Peyer's patch (tissue), 4 donors: ENCODE results near the gene RPS25. TPM values are rescaled to one million over a fixed set of nuclear protein-coding genes. Genes with fewer than 3 reads are reported as not detected.
"Not testable (repeated sequence)": the region's sequence is repeated elsewhere in the genome, so short reads cannot be mapped to it uniquely, and the experiment has no call there.

Source experiments
- DNase-seq, 3 donors: peaks; one replicate each; pipeline ENCODE4 v3.0.0-alpha.2; 2017 to 2019
- H3K27ac ChIP-seq, 4 donors: fragments of 200-600 bp; sonication (generic); one replicate each; pipeline ENCODE4 v1.5.1; 2016 to 2019
- H3K27me3 ChIP-seq, 2 donors: fragments of 200-600 bp; sonication (generic); one replicate each; pipeline ENCODE4 v1.5.1; 2019
- H3K36me3 ChIP-seq, 3 donors: fragments of 200-600 bp; sonication (generic); one replicate each; pipeline ENCODE4 v1.5.1; 2016 to 2019
- H3K4me1 ChIP-seq, 4 donors: fragments of 200-600 bp; sonication (generic); one replicate each; pipeline ENCODE4 v1.5.1; 2016 to 2019
- H3K4me3 ChIP-seq, 4 donors: fragments of 200-600 bp; sonication (generic); 1 replicate in 3 of 4; 2 replicates in 1 of 4; pipeline ENCODE4 v1.5.1; 2016 to 2019; ENCODE audit warnings: mild to moderate bottlenecking in 1 of 4
- H3K9me3 ChIP-seq, 4 donors: fragments of 200-600 bp; sonication (generic); one replicate each; pipeline ENCODE4 v1.5.1; 2016 to 2019; ENCODE audit warnings: mild to moderate bottlenecking in 1 of 4
- CTCF ChIP-seq, 6 experiments: fragments of 450-650 bp in 4 of 6; fragments of 200-600 bp in 2 of 6; sonication (generic) in 1 of 6; IDR thresholded peaks; one replicate each; pipeline ENCODE4 v1.5.1; 2017 to 2019; ENCODE audit warnings: antibody characterized with exemption in 6 of 6, mild to moderate bottlenecking in 3 of 6, moderate library complexity in 1 of 6
- POLR2A ChIP-seq, 2 donors: fragments of 450-650 bp; IDR thresholded peaks; one replicate each; pipeline ENCODE4 v1.5.1; 2017; ENCODE audit warnings: antibody characterized with exemption in 2 of 2, mild to moderate bottlenecking in 2 of 2, moderate library complexity in 2 of 2
- small RNA-seq, 2 donors: library from RNA; depleted of rRNA; stranded (forward); fragments of <200 nt; gene quantifications; one replicate each; pipeline ENCODE3, GENCODE V24; 2016
- total RNA-seq, 4 donors: library from RNA; depleted of rRNA; stranded (reverse); fragments of >200 nt; gene quantifications; one replicate each; pipeline ENCODE4 v1.1.0, GENCODE V29; 2016

Gene RPS25
- total RNA-seq, 4 donors from 2014 or later: 369 to 1,310 (median 750) TPM

GRCh38 chr11:118979434-118979833, 38.7 kb downstream of the RPS25 start:
- Histone ChIP-seq H3K9me3 (no peaks in the 10 kb centered on the region), H3K27me3 (no peaks in the 10 kb centered on the region), H3K4me1 (no peaks in the 10 kb centered on the region), H3K4me3 (no peak overlapping the region), H3K36me3 (no peaks in the 10 kb centered on the region), H3K27ac (no peak overlapping the region)
- no peak for DNase-seq
- TF ChIP-seq CTCF (IDR thresholded peaks at IDR 0.05) (no peak), POLR2A (IDR thresholded peaks at IDR 0.05) (no peak)

- no peaks in the 10 kb centered on the region for H3K36me3 ChIP-seq
- H3K27ac ChIP-seq: no peak overlapping the region
- no peak overlapping the region for H3K4me3 ChIP-seq
- H3K27me3 ChIP-seq: no peaks in the 10 kb centered on the region
- no peak for DNase-seq
- no peaks in the 10 kb centered on the region for H3K9me3 ChIP-seq
- no peaks in the 10 kb centered on the region for H3K4me1 ChIP-seq
- no peak for TF ChIP-seq POLR2A (IDR thresholded peaks at IDR 0.05)
- no peak for TF ChIP-seq CTCF (IDR thresholded peaks at IDR 0.05)
These were observed 42.1 kb downstream of the RPS25 start for GRCh38 chr11:118975771-118976709.

- no peak for DNase-seq
- H3K27me3 ChIP-seq: no peaks in the 10 kb centered on the region
- H3K9me3 ChIP-seq: no peaks in the 10 kb centered on the region
- no peak overlapping the region for H3K4me3 ChIP-seq
- H3K4me1 ChIP-seq: no peaks in the 10 kb centered on the region
- TF ChIP-seq POLR2A (IDR thresholded peaks at IDR 0.05) (no peak), CTCF (IDR thresholded peaks at IDR 0.05) (no peak)
- H3K27ac ChIP-seq: no peak overlapping the region
- no peaks in the 10 kb centered on the region for H3K36me3 ChIP-seq
These were observed 44.2 kb downstream of the RPS25 start for GRCh38 chr11:118973985-118974384.

- no peaks in the 10 kb centered on the region for H3K9me3 ChIP-seq
- no peak within 1 kb of the TSS for H3K4me3 ChIP-seq
- H3K4me1 ChIP-seq: no peaks in the 10 kb centered on the region
- TF ChIP-seq CTCF (IDR thresholded peaks at IDR 0.05): no peak
- TF ChIP-seq POLR2A (IDR thresholded peaks at IDR 0.05): no peak
- H3K27me3 ChIP-seq: no peaks in the 10 kb centered on the region
- no peak for DNase-seq
- no peaks in the 10 kb centered on the region for H3K36me3 ChIP-seq
- no peak within 1 kb of the TSS for H3K27ac ChIP-seq
These were observed 46.5 kb downstream of the RPS25 start, which contains the start of gene FOXR1 for GRCh38 chr11:118971646-118972045. TSS of gene FOXR1 (plus strand) at chr11:118971761. CDS start at chr11:118971932, 171 bp downstream.

GRCh38 chr11:118969508-118969907, 48.6 kb downstream of the RPS25 start:
- H3K9me3 ChIP-seq, H3K27me3 ChIP-seq, DNase-seq, H3K36me3 ChIP-seq, H3K27ac ChIP-seq, H3K4me1 ChIP-seq, H3K4me3 ChIP-seq: not testable (repeated sequence)

Small RNA genes within 50 kb of the gene (small RNA-seq; reads per million reads assigned to genes)
- gene AP003392.2 (0 reads per million in 2 donors), gene RF00017 (0 reads per million in 2 donors), gene RF00019 (0 reads per million in 2 donors)

Other genes starting within 250 kb of the RPS25 start
- 10 to 100 TPM; 65.0 to 95.7 (median 93.0) TPM for gene DDX6, start 227.2 kb downstream of the RPS25 start, total RNA-seq
- gene CXCR5, start 134.5 kb downstream of the RPS25 start, total RNA-seq: 1 to 10 TPM in 2 of 4 donors, under 1 TPM in 1, not detected in 1; 0.66 to 7.4 (median 1.1) TPM
- gene BCL9L, start 92.4 kb downstream of the RPS25 start, total RNA-seq: 10 to 100 TPM; 26.4 to 51.3 (median 34.1) TPM
- gene UPK2, start 62.0 kb downstream of the RPS25 start, total RNA-seq: not detected
- gene FOXR1, start 46.6 kb downstream of the RPS25 start, total RNA-seq: not detected
- gene CENATAC, start 20.2 kb downstream of the RPS25 start, total RNA-seq: 100 to 1,000 TPM in 3 of 4 donors, 10 to 100 TPM in 1; 66.4 to 192 (median 105) TPM
- 100 to 1,000 TPM in 1 of 4 donors, 10 to 100 TPM in 3; 52.8 to 104 (median 77.8) TPM for gene TRAPPC4, start 423 bp upstream of the RPS25 start, total RNA-seq
- gene SLC37A4, start 12.5 kb upstream of the RPS25 start, total RNA-seq: 100 to 1,000 TPM in 3 of 4 donors, 10 to 100 TPM in 1; 18.2 to 253 (median 209) TPM
- 10 to 100 TPM; 65.2 to 97.7 (median 66.9) TPM for gene HYOU1, start 38.9 kb upstream of the RPS25 start, total RNA-seq
- gene VPS11, start 49.5 kb upstream of the RPS25 start, total RNA-seq: 10 to 100 TPM; 26.3 to 72.6 (median 37.2) TPM
- 10 to 100 TPM; 10.7 to 21.7 (median 15.0) TPM for gene HMBS, start 66.5 kb upstream of the RPS25 start, total RNA-seq
- 10 to 100 TPM; 10.7 to 38.6 (median 33.1) TPM for gene DPAGT1, start 83.5 kb upstream of the RPS25 start, total RNA-seq
- gene C2CD2L, start 89.0 kb upstream of the RPS25 start, total RNA-seq: 100 to 1,000 TPM in 1 of 4 donors, 10 to 100 TPM in 3; 13.2 to 107 (median 81.8) TPM
- gene HINFP, start 103.2 kb upstream of the RPS25 start, total RNA-seq: 10 to 100 TPM; 28.1 to 67.9 (median 49.0) TPM
- not detected for gene ABCG4, start 130.7 kb upstream of the RPS25 start, total RNA-seq
- 10 to 100 TPM in 3 of 4 donors, 1 to 10 TPM in 1; 8.3 to 28.6 (median 21.3) TPM for gene NLRX1, start 150.4 kb upstream of the RPS25 start, total RNA-seq
- 100 to 1,000 TPM in 3 of 4 donors, 10 to 100 TPM in 1; 31.4 to 222 (median 173) TPM for gene NHERF4, start 167.1 kb upstream of the RPS25 start, total RNA-seq
- gene CBL, start 188.0 kb upstream of the RPS25 start, total RNA-seq: 10 to 100 TPM; 11.1 to 20.6 (median 15.9) TPM